ENCODE data around the gene DEPDC5. TPM values are rescaled to one million over a fixed set of nuclear protein-coding genes. Genes with fewer than 3 reads are reported as not detected.

The DEPDC5 gene
- total and polyA plus RNA-seq, 2 of the 8 experiments (the other 6 are each of a cell fraction or from before 2014, with no cell fraction given): 18.3 to 26.5 TPM

DNA sequence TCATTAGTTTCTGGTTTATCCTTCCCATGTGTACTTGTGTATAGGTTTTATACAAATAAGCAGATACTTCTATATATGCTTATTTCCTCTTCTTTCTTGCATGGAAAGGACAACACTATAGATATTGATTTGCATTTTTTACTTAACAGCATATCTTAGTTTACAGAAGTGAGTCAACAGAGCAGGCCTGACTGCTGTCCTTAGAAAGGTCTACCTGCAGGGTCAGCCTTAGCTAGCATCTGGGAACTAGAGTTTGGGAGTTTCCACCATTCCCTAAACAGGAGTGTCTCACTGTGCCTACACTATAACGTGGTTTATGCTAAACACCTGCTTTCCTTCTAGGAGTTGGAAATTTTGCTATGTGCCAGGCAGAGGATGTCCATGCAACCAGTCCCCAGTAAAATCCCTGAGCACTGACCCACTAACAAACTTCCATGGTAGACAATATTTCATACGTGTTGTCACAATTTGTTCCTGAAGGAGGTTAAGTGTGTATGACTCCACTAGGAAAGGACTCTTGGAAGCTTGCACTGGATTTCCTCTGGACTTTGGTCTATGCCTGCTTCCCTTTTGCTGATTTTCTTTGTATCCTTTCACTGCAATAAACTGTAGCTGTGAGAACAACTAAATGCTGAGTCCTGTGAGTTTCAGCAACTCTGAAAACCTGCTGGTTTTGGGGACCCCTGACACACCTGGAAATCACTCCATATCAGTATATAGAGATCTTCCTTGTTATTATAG is 21.6 kb upstream of the DEPDC5 start (continued):
- no peak for TF ChIP-seq KDM4A (IDR thresholded peaks at IDR 0.05; ENCODE audit: low read depth, low read length, severe bottlenecking)
- TF ChIP-seq BCL11A (IDR thresholded peaks at IDR 0.05; ENCODE audit: low read depth in 2 of 2, low read length in 2 of 2): no peak
